Measurements from ENCODE around the gene KIF20B. TPM values are rescaled to one million over a fixed set of nuclear protein-coding genes. Genes with fewer than 3 reads are reported as not detected.

KIF20B gene
- total and polyA plus RNA-seq, 2 of the 13 experiments (the other 11 are each of a cell fraction or from before 2014, with no cell fraction given), result 3.5 to 38.6 TPM

GRCh38 chr10:89814278-89814677 lies 112.9 kb downstream of the KIF20B start (continued):
- TF ChIP-seq MIER2 (CRISPR knock-in tag; IDR thresholded peaks at IDR 0.05) (no peak), ZNF484 (CRISPR knock-in tag; IDR thresholded peaks at IDR 0.05; ENCODE audit: borderline replicate concordance, low read depth) (no peak), XRCC5 (optimal IDR thresholded peaks at IDR 0.05; ENCODE audit: low read length) (no peak), PCBP2 (optimal IDR thresholded peaks at IDR 0.05; ENCODE audit: low read depth, low read length, poor library complexity, severe bottlenecking) (no peak), SRSF9 (IDR thresholded peaks at IDR 0.05; ENCODE audit: borderline replicate concordance, insufficient read depth, low read depth, low read length, poor library complexity, severe bottlenecking) (no peak), ZKSCAN1 (IDR thresholded peaks at IDR 0.05; ENCODE audit: low read length) (no peak), ZNF737 (CRISPR knock-in tag; IDR thresholded peaks at IDR 0.05; ENCODE audit: borderline replicate concordance) (no peak), TGIF2 (CRISPR knock-in tag; IDR thresholded peaks at IDR 0.05) (no peak), SOX6 (IDR thresholded peaks at IDR 0.05) (no peak), SOX6 (CRISPR knock-in tag; IDR thresholded peaks at IDR 0.05) (peak; percentile 80), DDIT3 (CRISPR knock-in tag; IDR thresholded peaks at IDR 0.05) (no peak), TFDP1 (CRISPR knock-in tag; IDR thresholded peaks at IDR 0.05; ENCODE audit: borderline replicate concordance) (peak; percentile 24; the same call in 1 of the 2 replicates), CEBPZ (IDR thresholded peaks at IDR 0.05; ENCODE audit: low read length) (no peak), EED (CRISPR knock-in tag; IDR thresholded peaks at IDR 0.05) (no peak), CCAR2 (optimal IDR thresholded peaks at IDR 0.05; ENCODE audit: low read depth, low read length) (no peak), MXD4 (CRISPR knock-in tag; IDR thresholded peaks at IDR 0.05) (no peak), ZNF678 (CRISPR knock-in tag; IDR thresholded peaks at IDR 0.05) (no peak), SAFB2 (CRISPR knock-in tag; IDR thresholded peaks at IDR 0.05; ENCODE audit: borderline replicate concordance, low read depth) (no peak), CHD4 (IDR thresholded peaks at IDR 0.05; ENCODE audit: borderline replicate concordance, low read length) (no peak), FOSL1 (CRISPR knock-in tag; IDR thresholded peaks at IDR 0.05; ENCODE audit: borderline replicate concordance) (no peak), FOXO4 (CRISPR knock-in tag; conservative IDR thresholded peaks at IDR 0.05) (no peak), ZNF570 (CRISPR knock-in tag; IDR thresholded peaks at IDR 0.05; ENCODE audit: borderline replicate concordance) (no peak), STAT6 (CRISPR knock-in tag; IDR thresholded peaks at IDR 0.05; ENCODE audit: borderline replicate concordance) (no peak)
